H1 (cell line): ENCODE data around the gene PRKN. TPM values are rescaled to one million over a fixed set of nuclear protein-coding genes. Genes with fewer than 3 reads are reported as not detected.

ENCODE experiments used
- EZH2 ChIP-seq: fragments of 200-600 bp; sonication (generic); IDR thresholded peaks from 2 replicates; pipeline ENCODE4 v1.7.1; 2012; ENCODE audit warnings: low read depth, mild to moderate bottlenecking, moderate library complexity, low read length, inconsistent platforms; ENCODE audit not compliant: severe bottlenecking
- NANOG ChIP-seq: IDR thresholded peaks from 2 replicates; pipeline ENCODE4 v1.6.1; 2011; ENCODE audit warnings: low read length, low read depth, mild to moderate bottlenecking, inconsistent platforms; ENCODE audit not compliant: insufficient read depth, poor library complexity, severe bottlenecking
- polyA plus RNA-seq, 7 experiments: library from polyadenylated mRNA; depleted of rRNA in 3 of 7; stranded (reverse) in 5 of 7; unstranded in 2 of 7; fragments of >200 nt in 5 of 7; fragments of 200-250 nt in 2 of 7; gene quantifications; 1 replicate in 5 of 7; 2 replicates in 1 of 7; 4 replicates in 1 of 7; pipeline versions ENCODE4 v1.2.1 to v1.2.3, GENCODE V29; 2011 to 2013; ENCODE audit warnings: missing spikeins in 2 of 7, mixed read lengths in 2 of 7
- total RNA-seq: library from RNA; stranded (reverse); fragmentation: NEBNext Ultra II Directional; extraction: Animal tissue kit (Norgen Biotek cat#: 25700); gene quantifications from 2 replicates; pipeline ENCODE4 v1.2.1, GENCODE V29; 2021

The PRKN gene
- total and polyA plus RNA-seq, 2 of the 8 experiments (the other 6 are each of a cell fraction or from before 2014, with no cell fraction given): 0.13 to 0.29 TPM

- TF ChIP-seq EZH2 (no peak), NANOG (no peak)
Observed at GRCh38 chr6:161546632-161547031, 1180.9 kb downstream of the PRKN start (continued).
